COLO829 (cell line): ENCODE results near the gene ZNF248.
"Not testable (repeated sequence)": the region's sequence is repeated elsewhere in the genome, so short reads cannot be mapped to it uniquely, and the experiment has no call there.

ENCODE experiments used
- DNase-seq: peaks from one replicate; pipeline ENCODE4 v3.0.0; 2012; ENCODE audit warnings: low spot score

ZNF248 gene

DNA sequence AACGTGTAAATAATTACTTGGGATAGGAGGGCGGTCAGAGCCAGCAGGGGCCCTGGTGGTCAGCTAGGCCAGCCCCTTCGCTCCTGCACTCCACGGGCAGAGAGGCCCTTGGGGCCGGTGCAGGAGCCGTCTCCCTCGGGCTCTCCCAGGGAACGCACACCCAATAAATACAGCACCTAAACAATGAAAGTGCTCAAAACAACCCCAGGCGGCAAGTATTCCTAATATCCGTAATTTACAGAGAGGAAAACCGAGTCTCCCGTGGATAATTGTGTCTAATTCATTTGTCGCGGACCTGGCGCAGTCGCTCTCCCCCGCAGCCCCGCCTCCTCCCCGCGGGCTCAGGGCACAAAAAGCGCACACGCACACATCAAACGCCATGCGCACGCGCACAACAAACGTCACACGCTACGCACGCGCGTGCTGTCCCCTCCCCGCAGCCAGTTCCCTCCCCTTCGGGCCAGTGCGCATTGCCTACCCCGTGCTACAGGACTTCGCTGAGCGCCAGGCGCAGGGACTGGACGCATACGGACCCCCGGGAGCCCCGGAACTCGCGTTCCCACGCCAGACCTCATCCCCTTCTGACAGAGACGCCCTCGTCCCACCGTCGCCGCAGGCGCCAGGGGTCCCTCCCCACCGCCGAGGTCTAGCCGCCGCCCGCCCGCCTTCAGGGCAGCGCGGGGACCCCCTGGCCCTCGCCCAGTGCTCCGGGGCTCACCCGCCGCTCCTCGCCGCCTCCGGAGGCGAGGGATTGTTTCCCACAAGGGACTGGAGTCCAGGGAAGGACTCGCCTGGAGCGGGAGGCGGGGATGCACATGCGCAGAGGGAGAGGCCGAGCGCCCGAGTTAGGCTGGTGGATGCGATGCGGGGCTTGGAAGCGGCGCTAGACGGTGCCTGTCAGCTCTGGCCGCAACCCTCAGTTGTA, at the start of gene ZNF248:
TSS of gene ZNF248 (minus strand) at position 324 of the 925 bp plus-strand sequence. CDS start 1,300 bp downstream, outside the sequence.
- DNase-seq: peak; percentile 84

DNA sequence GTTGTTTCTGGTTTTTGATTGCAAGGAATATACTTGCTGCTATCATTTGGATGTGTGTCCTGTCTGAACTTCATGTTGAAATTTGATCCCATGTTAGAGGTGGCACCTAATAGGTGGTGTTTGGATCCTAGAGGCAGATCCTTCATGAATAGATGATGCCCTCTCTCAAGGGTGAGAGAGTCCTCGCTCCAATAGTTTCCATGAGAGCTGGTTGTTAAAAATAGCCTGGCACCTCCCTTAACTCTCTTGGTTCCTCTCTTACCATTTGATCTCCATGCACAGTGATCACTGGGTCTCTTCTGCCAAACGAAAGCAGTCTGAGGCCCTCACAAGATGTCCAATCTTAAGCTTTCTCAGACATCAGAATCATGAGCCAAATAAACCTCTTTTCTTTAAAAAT, 49.0 kb upstream of the ZNF248 start:
- no peak for DNase-seq

DNA sequence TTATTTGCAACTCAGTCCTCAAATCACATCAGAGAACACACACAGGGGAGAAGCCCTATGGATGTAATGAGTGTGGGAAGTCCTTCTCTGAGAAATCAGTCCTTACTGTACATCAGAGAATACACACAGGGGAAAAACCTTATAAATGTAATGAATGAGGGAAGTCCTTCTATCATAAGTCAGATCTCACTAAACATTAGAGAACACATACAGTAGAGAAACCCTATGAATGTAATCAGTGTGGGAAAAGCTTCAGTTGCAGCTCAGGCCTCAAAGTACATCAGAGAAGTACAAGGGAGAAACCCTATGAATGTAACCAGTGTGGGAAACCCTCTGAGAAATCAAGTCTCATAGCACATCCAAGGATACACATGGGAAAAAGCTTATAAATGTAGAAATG, 39.0 kb upstream of the ZNF248 start:
- no peak for DNase-seq

DNA sequence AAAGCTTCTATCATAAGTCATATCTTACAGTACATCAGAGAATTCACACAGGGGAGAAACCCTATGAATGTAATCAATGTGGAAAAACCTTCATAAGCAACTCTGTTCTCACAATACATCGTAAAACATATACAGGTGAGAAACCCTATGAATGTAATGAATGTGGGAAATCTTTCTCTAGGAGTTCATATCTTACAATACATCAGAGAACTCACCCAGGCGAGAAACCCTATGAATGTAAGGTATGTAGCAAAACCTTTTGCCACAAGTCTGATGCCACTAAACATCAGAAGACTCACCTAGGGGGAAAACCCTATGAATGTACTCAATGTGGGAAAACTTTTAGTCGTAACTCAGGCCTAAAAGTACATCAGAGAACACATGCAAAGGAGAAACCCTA, 38.3 kb upstream of the ZNF248 start:
- DNase-seq: no peak

DNA sequence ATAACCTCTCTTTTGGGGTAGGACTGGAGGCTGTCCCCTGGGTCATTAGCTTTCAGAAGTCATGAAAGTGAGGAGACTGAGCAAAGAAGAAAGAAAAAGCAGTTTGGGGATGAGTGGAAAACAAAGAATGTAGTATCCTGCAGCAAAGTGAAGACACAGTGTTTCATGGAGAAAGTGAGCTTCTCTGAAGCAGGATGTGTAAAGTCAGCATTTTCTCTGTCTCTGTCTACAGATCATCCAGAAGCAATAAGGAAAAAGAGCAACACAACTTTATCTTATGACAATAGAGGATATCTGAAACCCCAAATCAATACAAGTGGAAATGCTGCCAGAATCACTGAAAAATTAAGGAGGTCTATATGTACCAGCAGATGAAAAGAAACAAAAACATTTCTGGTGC, 28.4 kb upstream of the ZNF248 start:
- no peak for DNase-seq

DNA sequence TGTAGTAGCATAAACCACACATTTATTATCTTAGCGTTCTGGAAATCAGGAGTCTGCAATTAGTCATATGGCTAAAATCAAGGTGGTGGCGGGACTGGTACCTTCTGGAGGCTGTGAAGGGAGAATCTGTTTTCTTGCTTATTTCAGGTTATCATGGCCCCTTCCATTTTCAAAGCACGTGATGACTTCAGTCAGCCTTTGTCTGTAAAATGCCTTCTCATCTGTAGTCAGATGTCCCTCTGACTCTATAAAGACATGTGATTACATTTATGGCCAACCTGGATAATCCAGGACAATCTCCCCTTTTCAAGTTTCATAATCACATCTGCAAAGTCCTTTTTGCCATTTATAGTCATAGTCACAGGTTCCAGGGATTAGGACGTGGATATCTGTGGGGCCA, 15.5 kb upstream of the ZNF248 start:
- DNase-seq: no peak

DNA sequence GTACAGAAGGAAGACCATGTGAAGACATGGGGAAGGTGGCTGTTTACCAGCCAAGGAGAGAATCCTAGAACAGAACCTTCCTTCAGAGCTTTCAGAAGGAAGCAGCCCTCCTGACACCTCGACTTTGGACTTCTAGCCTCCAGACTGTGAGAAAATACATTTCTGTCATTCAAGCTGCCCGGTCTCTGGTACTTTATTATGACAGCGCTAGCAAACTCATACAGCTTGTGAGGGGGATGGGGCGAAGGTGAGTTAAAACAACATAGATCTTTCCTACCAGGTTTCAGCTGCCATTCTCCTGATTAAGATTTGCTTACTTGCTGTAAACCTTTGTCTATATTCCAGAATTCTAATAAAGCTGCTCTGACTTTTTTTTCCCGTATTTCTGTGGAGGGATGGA, 14.9 kb upstream of the ZNF248 start:
- DNase-seq: no peak

DNA sequence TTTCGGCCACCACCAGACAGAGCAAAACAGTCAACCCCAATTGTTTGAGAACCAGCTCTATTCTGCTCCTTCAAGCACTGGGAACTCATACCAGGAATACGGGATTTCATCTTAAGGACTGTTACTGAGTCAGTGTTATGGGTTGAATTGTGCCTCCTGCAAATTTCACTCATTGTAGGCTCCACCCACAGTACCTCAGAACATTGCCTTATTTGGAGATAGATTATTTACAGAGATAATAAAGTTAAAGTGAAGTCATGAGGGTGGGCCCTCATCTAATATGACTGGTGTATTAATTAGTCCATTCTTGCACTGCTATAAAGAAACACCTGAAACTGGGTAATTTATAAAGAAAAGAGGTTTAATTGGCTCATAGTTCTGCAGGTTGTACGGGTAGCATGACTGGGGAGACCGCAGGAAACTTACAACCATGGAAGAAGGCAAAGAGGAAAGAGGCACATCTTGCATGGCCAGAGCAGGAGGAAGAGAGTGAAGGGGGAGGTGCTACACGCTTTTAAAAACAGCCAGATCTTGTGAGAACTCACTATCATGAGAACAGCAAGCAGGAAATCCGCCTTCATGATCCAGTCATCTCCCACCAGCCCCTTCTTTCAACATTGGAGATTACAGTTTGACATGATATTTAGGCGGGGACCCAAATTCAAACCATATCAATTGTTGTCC, 14.3 kb upstream of the ZNF248 start:
- DNase-seq: no peak

DNA sequence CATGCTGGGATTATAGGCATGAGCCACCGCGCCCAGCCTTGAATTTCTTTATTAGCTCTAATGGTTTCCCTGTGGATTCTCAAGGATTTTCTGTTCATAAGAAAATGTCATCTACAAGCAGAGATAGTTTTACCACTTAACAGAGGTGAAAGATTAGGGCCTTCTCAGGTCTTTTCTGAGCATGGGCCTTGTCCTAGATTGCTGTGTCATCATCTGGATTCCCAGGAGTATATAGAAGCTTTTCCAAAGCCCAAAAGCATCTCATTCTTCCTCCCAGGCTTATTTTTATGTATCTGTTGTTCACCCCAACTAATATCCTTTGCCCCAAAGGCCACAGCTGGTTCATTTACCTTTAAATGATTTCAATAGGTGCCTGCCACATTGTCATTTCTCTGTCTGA, 13.7 kb upstream of the ZNF248 start:
- no peak for DNase-seq

DNA sequence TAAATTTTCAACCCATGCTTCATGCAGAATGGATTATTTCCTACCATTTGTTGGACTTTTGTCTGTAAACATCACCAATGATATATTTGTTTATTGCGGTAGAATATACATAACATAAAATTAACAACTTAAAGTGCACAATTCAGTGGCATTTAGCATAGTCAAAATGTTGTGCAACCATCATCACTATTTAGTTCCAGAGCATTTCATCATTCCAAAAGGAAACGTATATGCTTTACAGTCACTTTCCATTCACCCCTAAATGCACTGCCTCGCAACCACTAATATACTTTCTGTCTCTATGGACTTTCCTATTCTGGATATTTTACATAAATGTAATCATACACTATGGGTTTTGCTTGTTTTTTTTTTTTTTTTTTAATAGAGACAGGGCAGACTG, 11.4 kb upstream of the ZNF248 start:
- DNase-seq: no peak

DNA sequence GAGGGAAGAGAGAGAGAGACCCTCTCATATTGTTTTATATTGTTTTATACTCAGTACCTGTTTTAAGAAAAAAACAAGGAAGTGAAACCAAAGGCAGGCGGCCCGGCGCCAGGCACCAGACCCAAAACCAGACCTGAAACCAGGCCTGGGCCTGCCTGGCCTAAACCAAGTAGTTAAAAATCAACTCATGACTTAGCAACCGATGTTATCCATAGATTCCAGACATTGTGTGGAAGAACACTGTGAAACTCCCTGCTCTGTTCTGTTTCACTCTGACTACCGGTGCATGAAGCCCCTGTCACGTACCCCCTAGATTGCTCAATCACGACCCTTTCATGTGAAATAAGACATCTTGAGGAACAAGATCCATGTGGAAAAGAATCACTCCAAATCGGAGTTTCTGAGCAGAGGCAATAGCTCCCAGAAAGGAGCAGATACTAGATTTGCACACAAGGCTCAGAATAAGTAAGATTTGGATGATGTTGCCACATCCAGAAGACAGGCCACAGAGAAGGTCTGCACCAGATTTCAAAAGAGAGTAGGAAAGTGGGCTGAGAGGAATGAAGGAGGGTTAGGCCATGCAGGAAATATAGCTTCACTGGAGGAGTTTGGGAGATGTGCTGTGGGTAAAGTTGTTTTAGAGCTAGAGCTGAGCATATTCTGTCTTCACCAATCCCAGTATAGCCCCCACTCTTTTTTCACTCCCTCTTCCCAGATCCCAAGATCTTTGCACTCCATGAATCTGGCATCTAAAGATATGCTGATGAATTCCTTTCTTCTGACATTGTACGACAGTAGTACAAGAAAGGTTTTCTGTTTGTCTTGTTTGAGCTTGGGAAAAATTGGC, 8.8 kb upstream of the ZNF248 start:
- no peak for DNase-seq

DNA sequence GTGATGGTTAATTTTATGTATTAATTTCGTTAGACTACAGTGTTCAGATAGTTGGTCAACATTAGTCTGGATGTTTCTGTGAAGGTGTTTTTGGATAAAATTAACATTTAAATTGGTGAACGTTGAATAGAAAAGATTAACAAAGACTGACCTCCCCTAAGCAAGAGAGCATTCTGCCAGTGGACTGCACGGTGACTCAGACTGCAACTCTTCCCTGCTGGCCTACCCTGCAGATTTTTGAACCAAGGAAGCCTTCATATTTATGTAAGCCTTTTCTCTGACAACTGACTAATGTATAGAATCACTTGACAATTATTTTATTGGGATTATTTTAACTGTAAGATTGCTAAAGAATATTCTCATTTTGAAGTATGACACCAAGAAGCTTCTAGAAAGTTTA, 7.9 kb upstream of the ZNF248 start:
- DNase-seq: no peak

DNA sequence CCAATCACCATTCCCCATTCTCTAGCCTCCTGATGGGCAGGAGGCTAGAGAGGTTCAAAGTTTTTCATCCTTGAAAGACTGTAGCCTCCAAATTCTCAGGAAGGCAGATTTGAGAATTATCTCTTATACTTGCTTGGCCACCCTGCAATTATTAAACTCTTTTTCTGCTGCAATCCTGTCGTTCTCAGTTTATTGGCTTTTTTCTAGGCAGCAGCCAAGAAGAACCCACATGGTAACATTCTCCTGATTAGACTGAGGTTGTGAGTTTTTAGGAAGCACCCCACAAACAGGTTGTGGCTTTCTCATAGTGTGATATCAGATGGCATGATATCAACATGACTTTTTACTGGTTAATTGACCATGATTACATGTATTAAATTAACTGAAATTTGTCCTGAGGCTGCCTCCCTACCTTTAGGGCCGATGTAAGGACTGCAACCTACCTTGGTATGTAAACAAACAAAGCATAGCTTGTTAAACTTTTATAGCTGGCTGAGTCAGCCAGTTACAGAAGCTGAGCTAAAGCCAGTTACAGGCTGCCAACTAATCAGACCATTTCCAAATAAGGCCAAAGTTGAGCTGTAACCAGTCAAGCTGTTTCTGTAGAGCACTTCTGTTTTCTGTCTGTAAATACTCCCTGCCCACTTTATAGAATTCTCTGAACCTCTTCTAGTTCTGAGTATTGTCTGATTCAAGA, 3.2 kb upstream of the ZNF248 start:
- peak; percentile 6 for DNase-seq

DNA sequence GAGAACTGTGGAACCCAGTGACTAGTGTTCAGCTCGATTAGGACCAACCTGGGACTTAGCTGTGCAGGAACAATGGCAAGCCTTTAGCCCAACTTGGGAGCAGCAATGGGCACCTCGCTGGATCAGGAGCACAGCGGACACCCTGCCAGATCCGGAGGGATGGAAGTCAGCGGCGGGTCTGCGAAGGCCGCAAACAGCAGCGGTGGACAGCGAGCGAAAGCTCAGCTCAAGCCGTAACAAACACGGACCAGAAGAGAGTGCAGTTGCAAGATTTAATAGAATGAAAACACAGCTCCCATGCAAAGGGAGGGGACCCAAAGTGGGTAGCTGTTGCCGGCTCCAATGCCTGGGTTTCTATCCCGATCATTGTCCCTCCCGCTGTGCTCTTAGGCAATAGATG, 1.9 kb upstream of the ZNF248 start:
- DNase-seq: not testable (repeated sequence)

DNA sequence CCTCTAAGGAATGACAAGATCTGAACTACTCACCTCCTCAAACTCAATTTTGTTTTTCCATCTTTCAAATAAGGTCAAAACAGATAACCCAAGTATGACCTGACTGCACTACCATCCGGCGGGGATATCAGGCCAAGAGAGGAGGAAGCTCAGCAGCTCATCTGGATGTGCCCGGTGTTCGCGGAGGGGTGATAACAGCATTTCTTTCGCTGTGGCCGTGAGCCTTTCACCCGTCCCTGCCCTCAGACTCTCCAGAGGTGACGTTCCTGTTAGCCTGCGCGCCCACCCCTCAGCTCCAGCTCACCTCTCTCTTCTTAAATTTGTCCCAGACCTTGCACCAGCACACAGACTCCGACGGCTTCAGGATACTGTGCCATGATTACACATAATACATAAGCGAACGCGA, 526 bp downstream of the ZNF248 start:
- no peak for DNase-seq

DNA sequence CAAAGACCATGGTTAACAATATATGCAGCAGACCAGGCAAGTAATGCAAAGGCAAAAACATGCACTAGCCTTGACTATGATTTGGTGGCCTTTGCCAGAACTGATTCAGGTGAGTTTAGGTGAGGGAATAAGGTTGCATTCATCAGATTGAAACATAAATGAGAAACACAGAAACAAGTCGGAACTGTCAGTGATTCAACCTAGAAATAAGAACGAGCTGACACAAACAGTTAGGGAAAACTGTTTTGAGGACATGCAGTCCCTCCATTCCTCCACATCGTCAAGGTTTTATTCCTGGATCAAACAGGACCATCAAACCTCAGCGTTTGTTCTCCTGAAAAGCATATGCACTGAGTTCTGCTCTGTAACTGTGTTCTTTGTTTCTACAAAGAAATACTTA, 1.8 kb downstream of the ZNF248 start:
- DNase-seq: no peak

DNA sequence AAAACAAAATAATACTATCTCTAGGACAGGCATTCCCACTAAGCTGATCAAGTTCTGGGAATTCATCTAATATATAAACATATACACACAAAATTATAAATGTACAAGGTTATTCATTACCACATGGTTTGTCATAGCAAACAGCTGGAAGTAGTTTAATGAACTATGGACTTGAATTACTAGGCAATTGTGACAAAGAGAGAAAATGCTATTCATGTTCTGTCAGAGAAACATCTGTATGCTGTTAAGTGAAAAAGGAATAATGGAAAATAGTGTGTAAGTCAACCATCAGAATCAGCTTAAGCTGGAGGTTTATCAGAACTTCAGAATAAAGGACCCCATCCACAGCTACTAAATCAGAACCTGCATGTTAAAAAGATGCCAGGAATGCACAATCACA, 2.8 kb downstream of the ZNF248 start:
- no peak for DNase-seq

DNA sequence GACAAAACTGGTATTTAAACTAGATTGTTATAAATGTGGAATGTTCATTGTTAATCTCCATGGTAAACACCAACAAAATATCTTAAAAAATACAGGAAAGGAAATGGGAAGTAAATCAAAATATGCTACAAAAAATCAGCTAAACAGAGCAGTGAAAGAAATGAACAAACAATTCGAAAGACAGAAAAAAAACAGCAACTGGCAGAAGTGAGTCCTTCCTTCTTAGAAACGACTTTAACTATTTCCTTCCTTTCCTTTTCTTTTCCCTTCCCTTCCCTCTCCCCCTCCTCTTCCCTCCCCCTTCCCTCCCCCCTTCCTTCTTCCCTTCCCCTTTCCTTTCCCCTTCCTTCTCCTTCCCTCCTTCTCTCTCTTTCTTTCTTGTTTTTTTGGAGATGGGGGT, 12.8 kb downstream of the ZNF248 start:
- DNase-seq: no peak

DNA sequence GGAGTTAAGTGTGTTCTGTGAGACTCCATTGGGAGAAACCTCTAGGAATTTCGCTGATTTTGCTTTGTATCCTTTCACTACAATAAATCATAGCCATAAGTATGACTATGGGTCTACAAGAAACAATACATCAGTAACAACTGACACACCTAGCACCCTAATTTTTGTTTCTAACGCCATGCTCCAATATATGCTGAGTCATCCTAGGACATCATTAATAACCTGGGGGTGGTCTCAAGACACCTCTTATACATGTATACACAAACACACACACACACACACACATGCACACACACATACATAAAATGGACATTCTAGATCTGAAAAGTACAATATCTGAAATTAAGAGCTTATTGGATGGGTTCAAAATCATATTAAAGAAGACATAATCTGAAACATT, 18.2 kb downstream of the ZNF248 start:
- no peak for DNase-seq

DNA sequence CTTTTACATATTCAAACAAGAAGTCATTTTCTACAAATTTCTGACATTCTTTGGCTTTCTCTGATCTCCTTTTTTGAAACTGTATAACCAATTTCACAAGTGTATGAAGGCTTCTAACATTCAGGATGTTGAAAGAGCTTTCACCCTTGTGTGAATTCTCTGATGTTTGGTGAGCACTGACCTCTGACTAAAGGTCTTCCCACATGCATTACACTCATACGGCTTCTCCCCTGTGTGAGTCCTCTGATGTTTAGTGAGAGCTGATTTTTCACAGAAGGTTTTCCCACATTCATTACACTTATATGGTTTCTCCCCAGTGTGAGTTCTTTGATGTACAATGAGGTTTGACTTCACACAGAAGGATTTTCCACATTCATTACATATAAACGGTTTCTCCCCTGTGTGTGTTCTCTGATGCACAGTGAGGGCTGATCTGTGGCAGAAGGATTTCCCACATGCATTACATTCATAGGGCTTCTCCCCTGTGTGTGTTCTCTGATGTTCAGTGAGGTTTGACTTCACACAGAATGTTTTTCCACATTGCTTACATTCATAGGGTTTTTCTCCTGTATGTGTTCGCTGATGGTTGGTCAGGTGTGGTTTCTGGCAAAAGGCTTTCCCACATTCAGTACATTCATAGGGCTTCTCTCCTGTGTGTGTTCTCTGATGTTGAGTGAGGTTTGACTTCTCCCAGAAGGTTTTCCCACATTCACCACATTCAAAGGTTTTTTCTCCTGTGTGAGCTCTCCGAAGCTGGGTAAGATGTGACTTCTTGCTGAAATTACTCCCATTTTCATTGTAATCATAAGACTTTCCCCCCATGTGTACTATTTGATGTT, 25.7 kb downstream of the ZNF248 start:
- DNase-seq: no peak

DNA sequence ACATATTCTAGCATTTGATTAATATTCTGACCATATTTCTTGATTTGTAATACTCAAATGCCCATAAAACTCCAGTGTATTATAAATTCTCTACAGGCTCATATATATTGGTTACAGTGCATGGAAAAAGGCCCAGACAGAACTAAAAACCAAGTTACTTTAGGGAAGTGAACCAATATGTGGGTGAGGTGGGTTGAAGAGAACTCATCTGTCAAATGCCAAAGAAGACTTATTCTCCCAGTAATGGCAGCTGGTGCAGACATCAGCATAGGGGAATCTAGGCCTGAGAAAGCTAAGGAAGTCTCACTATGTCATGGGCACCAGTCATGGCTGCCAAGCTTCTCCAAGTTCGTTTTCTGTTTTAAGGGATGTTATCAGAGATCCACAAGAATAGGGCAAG, 30.6 kb downstream of the ZNF248 start:
- DNase-seq: no peak
